ENCODE data around the gene SIVA1.

Gene SIVA1

GRCh38 chr14:104805941-104806624, 53.1 kb downstream of the SIVA1 start:
- H3K27ac Mint-ChIP-seq, result peak overlapping the region; percentile 35
- peaks cover 6% of the 10 kb centered on the region for H3K9me3 Mint-ChIP-seq
- peaks cover 2% of the 10 kb centered on the region for H3K4me1 Mint-ChIP-seq (ENCODE audit: low read depth)
- no peaks in the 10 kb centered on the region for H3K27me3 Mint-ChIP-seq (ENCODE audit: low read depth)
- no peak for DNase-seq (ENCODE audit: low spot score)
- H3K4me3 Mint-ChIP-seq, result no peak overlapping the region
- H3K36me3 Mint-ChIP-seq (ENCODE audit: low read depth), result no peaks in the 10 kb centered on the region

- no peaks in the 10 kb centered on the region for H3K4me1 Mint-ChIP-seq (ENCODE audit: low read depth)
- H3K4me3 Mint-ChIP-seq, result no peak overlapping the region
- H3K36me3 Mint-ChIP-seq (ENCODE audit: low read depth), result no peaks in the 10 kb centered on the region
- peaks cover 6% of the 10 kb centered on the region for H3K9me3 Mint-ChIP-seq
- H3K27me3 Mint-ChIP-seq (ENCODE audit: low read depth), result no peaks in the 10 kb centered on the region
- no peak for DNase-seq (ENCODE audit: low spot score)
- H3K27ac Mint-ChIP-seq, result peak overlapping the region; percentile 35
These were observed 53.9 kb downstream of the SIVA1 start for GRCh38 chr14:104806625-104807465.

- Mint-ChIP-seq H3K4me3 (no peak overlapping the region), H3K9me3 (peaks cover 6% of the 10 kb centered on the region), H3K36me3 (ENCODE audit: low read depth) (no peaks in the 10 kb centered on the region), H3K27me3 (ENCODE audit: low read depth) (no peaks in the 10 kb centered on the region), H3K27ac (no peak overlapping the region), H3K4me1 (ENCODE audit: low read depth) (no peaks in the 10 kb centered on the region)
- DNase-seq (ENCODE audit: low spot score), result no peak
These were observed 55.5 kb downstream of the SIVA1 start for GRCh38 chr14:104808456-104808855.
